HG03571 (cell line): ENCODE data around the gene MTA1.

Experiments used
- ATAC-seq: cut with Tn5 transposase; IDR thresholded peaks from one replicate; pipeline ENCODE4 v1.9.1; 2021; ENCODE audit not compliant: unreplicated experiment

MTA1 gene

GRCh38 chr14:105460116-105460515, 40.5 kb downstream of the MTA1 start:
- no peak for ATAC-seq

GRCh38 chr14:105460616-105461015, 41.0 kb downstream of the MTA1 start:
- no peak for ATAC-seq

GRCh38 chr14:105461903-105462302, 42.3 kb downstream of the MTA1 start:
- no peak for ATAC-seq

GRCh38 chr14:105464501-105464900, 44.9 kb downstream of the MTA1 start:
- ATAC-seq: no peak

GRCh38 chr14:105465209-105466031, 45.8 kb downstream of the MTA1 start:
- no peak for ATAC-seq

- ATAC-seq: no peak
Observed at GRCh38 chr14:105466531-105467248, 47.1 kb downstream of the MTA1 start.

GRCh38 chr14:105467249-105467941, 47.8 kb downstream of the MTA1 start:
- no peak for ATAC-seq

GRCh38 chr14:105467942-105468471, 48.4 kb downstream of the MTA1 start:
- ATAC-seq: no peak

GRCh38 chr14:105468621-105469241, 49.1 kb downstream of the MTA1 start:
- no peak for ATAC-seq

- no peak for ATAC-seq
Observed at GRCh38 chr14:105469456-105470349, 50.1 kb downstream of the MTA1 start.

- ATAC-seq: no peak
Observed at GRCh38 chr14:105470350-105471296, 51.0 kb downstream of the MTA1 start.

- ATAC-seq: no peak
Observed at GRCh38 chr14:105471297-105471821, 51.7 kb downstream of the MTA1 start.

GRCh38 chr14:105471823-105472485, 52.3 kb downstream of the MTA1 start:
- no peak for ATAC-seq

GRCh38 chr14:105472486-105472991, 52.9 kb downstream of the MTA1 start:
- no peak for ATAC-seq

- no peak for ATAC-seq
Observed at GRCh38 chr14:105473033-105473676, 53.5 kb downstream of the MTA1 start.

GRCh38 chr14:105473677-105474482, 54.3 kb downstream of the MTA1 start:
- no peak for ATAC-seq
